HepG2 (cell line): ENCODE measurements around the gene TCFL5. TPM values are rescaled to one million over a fixed set of nuclear protein-coding genes. Genes with fewer than 3 reads are reported as not detected.

Experiments
- BORCS8-MEF2B ChIP-seq: sonication (generic); formaldehyde crosslinking; IDR thresholded peaks from 2 replicates; pipeline ENCODE4 v1.8.0; 2022; ENCODE audit warnings: mild to moderate bottlenecking, missing genetic modification reagents
- BRCA1 ChIP-seq: sonication (generic); formaldehyde crosslinking; IDR thresholded peaks from 2 replicates; pipeline ENCODE4 v1.4.0; 2020; ENCODE audit warnings: missing genetic modification reagents
- EZH2 ChIP-seq: conservative IDR thresholded peaks from 2 replicates; pipeline ENCODE4 v1.6.1; 2012; ENCODE audit warnings: mild to moderate bottlenecking, low read depth, low read length, moderate library complexity
- FOSL1 ChIP-seq: sonication (generic); formaldehyde crosslinking; IDR thresholded peaks from 2 replicates; pipeline ENCODE4 v1.9.0; 2021; ENCODE audit warnings: missing genetic modification reagents, borderline replicate concordance
- FOXA1 ChIP-seq, 2 experiments: fragments of 450-650 bp in 1 of 2; sonication (generic) in 1 of 2; formaldehyde crosslinking in 1 of 2; IDR thresholded peaks; 2 replicates each; pipeline versions ENCODE4 v1.4.0 to v1.6.1; 2016 to 2020; ENCODE audit warnings: missing genetic modification reagents in 1 of 2
- GABPB1 ChIP-seq: IDR thresholded peaks from 2 replicates; pipeline ENCODE4 v1.6.1; 2016; ENCODE audit warnings: mild to moderate bottlenecking, missing genetic modification reagents, moderate library complexity, missing compliant biosample characterization
- JDP2 ChIP-seq: sonication (generic); formaldehyde crosslinking; IDR thresholded peaks from 2 replicates; pipeline ENCODE4 v1.8.1; 2022; ENCODE audit warnings: missing genetic modification reagents, borderline replicate concordance
- NFE2L2 ChIP-seq: fragments of 150-350 bp; IDR thresholded peaks from 2 replicates; pipeline ENCODE4 v1.6.1; 2014; ENCODE audit warnings: low read length
- NFKB2 ChIP-seq: sonication (generic); formaldehyde crosslinking; IDR thresholded peaks from 2 replicates; pipeline ENCODE4 v1.4.0; 2020; ENCODE audit warnings: missing genetic modification reagents, borderline replicate concordance
- SP4 ChIP-seq: sonication (generic); formaldehyde crosslinking; IDR thresholded peaks from 2 replicates; pipeline ENCODE4 v1.8.1; 2023; ENCODE audit warnings: mild to moderate bottlenecking, missing genetic modification reagents
- SSRP1 ChIP-seq: IDR thresholded peaks from 2 replicates; pipeline ENCODE4 v1.6.1; 2016; ENCODE audit warnings: control low read depth
- TCF7 ChIP-seq: sonication (generic); IDR thresholded peaks from 2 replicates; pipeline ENCODE4 v1.6.1; 2016; ENCODE audit warnings: antibody characterized with exemption, low read depth
- TRIM24 ChIP-seq: sonication (generic); formaldehyde crosslinking; IDR thresholded peaks from 2 replicates; pipeline ENCODE4 v1.8.0; 2022; ENCODE audit warnings: mild to moderate bottlenecking, missing genetic modification reagents
- U2AF1 ChIP-seq: fragments of 200-400 bp; formaldehyde crosslinking; optimal IDR thresholded peaks from 2 replicates; pipeline ENCODE3; 2017; ENCODE audit warnings: mild to moderate bottlenecking, low read depth, low read length
- U2AF2 ChIP-seq: fragments of 200-400 bp; formaldehyde crosslinking; IDR thresholded peaks from 2 replicates; pipeline ENCODE4 v1.6.1; 2017; ENCODE audit warnings: low read depth, mild to moderate bottlenecking, low read length
- YEATS2 ChIP-seq: sonication (generic); formaldehyde crosslinking; IDR thresholded peaks from 2 replicates; pipeline ENCODE4 v1.4.0; 2020; ENCODE audit warnings: missing genetic modification reagents, borderline replicate concordance
- ZFP37 ChIP-seq: sonication (generic); formaldehyde crosslinking; IDR thresholded peaks from 2 replicates; pipeline ENCODE4 v1.4.0; 2020; ENCODE audit warnings: missing genetic modification reagents, borderline replicate concordance
- ZFP90 ChIP-seq: sonication (generic); formaldehyde crosslinking; IDR thresholded peaks from 2 replicates; pipeline ENCODE4 v1.8.0; 2022; ENCODE audit warnings: missing genetic modification reagents, mild to moderate bottlenecking, inconsistent platforms, borderline replicate concordance
- ZFY ChIP-seq: sonication (generic); formaldehyde crosslinking; IDR thresholded peaks from 2 replicates; pipeline ENCODE4 v1.4.0; 2020; ENCODE audit warnings: missing genetic modification reagents
- ZNF24 ChIP-seq: fragments of 450-650 bp; IDR thresholded peaks from 2 replicates; pipeline ENCODE4 v1.6.1; 2017; ENCODE audit warnings: antibody characterized with exemption, mild to moderate bottlenecking
- ZNF276 ChIP-seq: sonication (generic); formaldehyde crosslinking; IDR thresholded peaks from 2 replicates; pipeline ENCODE4 v1.4.0; 2020; ENCODE audit warnings: mild to moderate bottlenecking, low read depth, missing genetic modification reagents
- ZNF430 ChIP-seq: sonication (generic); formaldehyde crosslinking; IDR thresholded peaks from 2 replicates; pipeline ENCODE4 v1.9.0; 2021; ENCODE audit warnings: mild to moderate bottlenecking, missing genetic modification reagents
- ZNF446 ChIP-seq: sonication (generic); formaldehyde crosslinking; IDR thresholded peaks from 2 replicates; pipeline ENCODE4 v1.5.0; 2020; ENCODE audit warnings: mild to moderate bottlenecking, missing genetic modification reagents
- polyA plus RNA-seq, 8 experiments: library from polyadenylated mRNA; depleted of rRNA in 3 of 8; stranded (reverse) in 7 of 8; unstranded in 1 of 8; fragments of >200 nt; fragmentation: Illumina TruSeq in 4 of 8; extraction: Trizol in 4 of 8; gene quantifications; 2 replicates each; pipeline versions ENCODE4 v1.2.1 to v1.2.3, GENCODE V29; 2011 to 2016; ENCODE audit warnings: low read depth in 4 of 8, missing spikeins in 1 of 8, mixed read lengths in 1 of 8; ENCODE audit not compliant: insufficient read depth in 1 of 8
- total RNA-seq, 5 experiments: library from RNA; depleted of rRNA; stranded (reverse); fragments of >200 nt; fragmentation: Illumina TruSeq; extraction: Trizol; gene quantifications; 2 replicates each; pipeline ENCODE4 v1.2.3, GENCODE V29; 2016; ENCODE audit warnings: low read depth in 1 of 5
- TF ChIP-seq, protein P1 (sequence below): sonication (generic); formaldehyde crosslinking; IDR thresholded peaks from 2 replicates; pipeline ENCODE4 v1.4.0; 2020; ENCODE audit warnings: mild to moderate bottlenecking, missing genetic modification reagents
- TF ChIP-seq, protein P2 (sequence below): sonication (generic); formaldehyde crosslinking; IDR thresholded peaks from 2 replicates; pipeline ENCODE4 v1.4.0; 2020; ENCODE audit warnings: missing genetic modification reagents, borderline replicate concordance
- TF ChIP-seq, protein P3 (sequence below): sonication (generic); formaldehyde crosslinking; IDR thresholded peaks from 2 replicates; pipeline ENCODE4 v1.8.1; 2023; ENCODE audit warnings: missing genetic modification reagents, mild to moderate bottlenecking, borderline replicate concordance

The TCFL5 gene
- total and polyA plus RNA-seq, 2 of the 13 experiments (the other 11 are each of a cell fraction or from before 2014, with no cell fraction given) = 14.8 to 20.0 TPM

DNA sequence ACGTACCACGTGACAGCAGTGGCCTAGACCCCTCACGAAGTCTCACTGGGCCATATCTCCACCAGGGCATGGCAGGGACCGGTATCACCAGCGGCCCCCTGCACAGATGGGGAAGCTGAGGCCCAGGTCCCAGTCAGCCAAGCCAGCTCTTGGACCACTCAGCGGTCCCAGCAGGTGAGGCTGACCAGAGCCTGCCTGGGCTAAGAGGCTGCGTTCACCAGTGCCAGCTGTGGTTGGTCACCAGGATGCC lies 67.9 kb downstream of the TCFL5 start (continued):
- TF ChIP-seq BRCA1 (CRISPR knock-in tag) = no peak
- TF ChIP-seq ZFP90 (CRISPR knock-in tag) = 0 out of 2 replicates have a peak, but pooled peaks have one; percentile 78
- no peak for TF ChIP-seq U2AF2
- TF ChIP-seq U2AF1 = no peak
- TF ChIP-seq ZNF430 (CRISPR knock-in tag) = 0 out of 2 replicates have a peak, but pooled peaks have one; percentile 15
- TF ChIP-seq, protein P1, sequence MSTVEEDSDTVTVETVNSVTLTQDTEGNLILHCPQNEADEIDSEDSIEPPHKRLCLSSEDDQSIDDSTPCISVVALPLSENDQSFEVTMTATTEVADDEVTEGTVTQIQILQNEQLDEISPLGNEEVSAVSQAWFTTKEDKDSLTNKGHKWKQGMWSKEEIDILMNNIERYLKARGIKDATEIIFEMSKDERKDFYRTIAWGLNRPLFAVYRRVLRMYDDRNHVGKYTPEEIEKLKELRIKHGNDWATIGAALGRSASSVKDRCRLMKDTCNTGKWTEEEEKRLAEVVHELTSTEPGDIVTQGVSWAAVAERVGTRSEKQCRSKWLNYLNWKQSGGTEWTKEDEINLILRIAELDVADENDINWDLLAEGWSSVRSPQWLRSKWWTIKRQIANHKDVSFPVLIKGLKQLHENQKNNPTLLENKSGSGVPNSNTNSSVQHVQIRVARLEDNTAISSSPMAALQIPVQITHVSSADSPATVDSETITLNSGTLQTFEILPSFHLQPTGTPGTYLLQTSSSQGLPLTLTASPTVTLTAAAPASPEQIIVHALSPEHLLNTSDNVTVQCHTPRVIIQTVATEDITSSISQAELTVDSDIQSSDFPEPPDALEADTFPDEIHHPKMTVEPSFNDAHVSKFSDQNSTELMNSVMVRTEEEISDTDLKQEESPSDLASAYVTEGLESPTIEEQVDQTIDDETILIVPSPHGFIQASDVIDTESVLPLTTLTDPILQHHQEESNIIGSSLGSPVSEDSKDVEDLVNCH = no peak
- TF ChIP-seq ZNF446 = no peak
- peak; percentile 80; the same call in 1 of the 2 replicates for TF ChIP-seq NFKB2 (CRISPR knock-in tag)
- TF ChIP-seq ZFY (CRISPR knock-in tag) = no peak
- TF ChIP-seq, protein P2, sequence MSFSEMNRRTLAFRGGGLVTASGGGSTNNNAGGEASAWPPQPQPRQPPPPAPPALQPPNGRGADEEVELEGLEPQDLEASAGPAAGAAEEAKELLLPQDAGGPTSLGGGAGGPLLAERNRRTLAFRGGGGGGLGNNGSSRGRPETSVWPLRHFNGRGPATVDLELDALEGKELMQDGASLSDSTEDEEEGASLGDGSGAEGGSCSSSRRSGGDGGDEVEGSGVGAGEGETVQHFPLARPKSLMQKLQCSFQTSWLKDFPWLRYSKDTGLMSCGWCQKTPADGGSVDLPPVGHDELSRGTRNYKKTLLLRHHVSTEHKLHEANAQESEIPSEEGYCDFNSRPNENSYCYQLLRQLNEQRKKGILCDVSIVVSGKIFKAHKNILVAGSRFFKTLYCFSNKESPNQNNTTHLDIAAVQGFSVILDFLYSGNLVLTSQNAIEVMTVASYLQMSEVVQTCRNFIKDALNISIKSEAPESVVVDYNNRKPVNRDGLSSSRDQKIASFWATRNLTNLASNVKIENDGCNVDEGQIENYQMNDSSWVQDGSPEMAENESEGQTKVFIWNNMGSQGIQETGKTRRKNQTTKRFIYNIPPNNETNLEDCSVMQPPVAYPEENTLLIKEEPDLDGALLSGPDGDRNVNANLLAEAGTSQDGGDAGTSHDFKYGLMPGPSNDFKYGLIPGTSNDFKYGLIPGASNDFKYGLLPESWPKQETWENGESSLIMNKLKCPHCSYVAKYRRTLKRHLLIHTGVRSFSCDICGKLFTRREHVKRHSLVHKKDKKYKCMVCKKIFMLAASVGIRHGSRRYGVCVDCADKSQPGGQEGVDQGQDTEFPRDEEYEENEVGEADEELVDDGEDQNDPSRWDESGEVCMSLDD = no peak
- TF ChIP-seq ZNF276 = no peak
- no peak for TF ChIP-seq BORCS8-MEF2B (CRISPR knock-in tag)
- no peak for TF ChIP-seq NFE2L2
- TF ChIP-seq ZFP37 = no peak
- no peak for TF ChIP-seq SP4 (CRISPR knock-in tag)
- no peak for TF ChIP-seq TCF7
- TF ChIP-seq GABPB1 (CRISPR knock-in tag) = no peak
- no peak for TF ChIP-seq SSRP1 (CRISPR knock-in tag)
- TF ChIP-seq JDP2 (CRISPR knock-in tag) = no peak
- TF ChIP-seq TRIM24 = no peak
- no peak for TF ChIP-seq YEATS2
- TF ChIP-seq FOSL1 (CRISPR knock-in tag) = no peak
- no peak for TF ChIP-seq EZH2
- TF ChIP-seq ZNF24 = no peak
- TF ChIP-seq, protein P3, sequence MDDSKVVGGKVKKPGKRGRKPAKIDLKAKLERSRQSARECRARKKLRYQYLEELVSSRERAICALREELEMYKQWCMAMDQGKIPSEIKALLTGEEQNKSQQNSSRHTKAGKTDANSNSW (CRISPR knock-in tag) = no peak
- TF ChIP-seq FOXA1 (IDR thresholded peaks at IDR 0.05) = no peak
- TF ChIP-seq FOXA1 (CRISPR knock-in tag; IDR thresholded peaks at IDR 0.05) = peak; percentile 21; the same call in 1 of the 2 replicates
